K562 (cell line): ENCODE measurements around the gene PHLDB1. TPM values are rescaled to one million over a fixed set of nuclear protein-coding genes. Genes with fewer than 3 reads are reported as not detected.

Source experiments
- ATAC-seq: fragments of 200-7000 bp; cut with Tn5 transposase; 3 replicates; pipeline ENCODE4 v1.9.1; 2020; ENCODE audit warnings: moderate library complexity
- BruUV-seq: library from RNA; stranded (reverse); fragments of 400-500 nt; replicated peaks from 2 replicates; lab custom pipeline; 2021; lab: Mats Ljungman, UMichigan
- CTCF ChIA-PET: fragments of 300-600 bp; formaldehyde crosslinking; extraction: SDS; loops from one replicate; lab custom pipeline; 2021; ENCODE audit warnings: low intra/inter-chr PET ratio; lab: Yijun Ruan, JAX
- POLR2A ChIA-PET: fragments of 300-600, 350-650 bp; sonication (Branson Sonifier 250); formaldehyde crosslinking; extraction: SDS; loops from one replicate; lab custom pipeline; 2021; ENCODE audit warnings: antibody characterized with exemption, inconsistent platforms; lab: Yijun Ruan, JAX
- DNase-seq, 4 experiments: peaks; one replicate each; pipeline versions ENCODE4 v3.0.0 to v3.0.0-alpha.2; 2011 to 2018; ENCODE audit warnings: low spot score in 3 of 4, mixed read lengths in 3 of 4; ENCODE audit errors: extremely low read depth in 1 of 4
- FAIRE-seq: peaks from 2 replicates; lab custom pipeline; 2011; peaks lifted over from hg19 to GRCh38; lab: Jason Lieb, UNC
- H2AFZ ChIP-seq: 2 replicates; pipeline ENCODE4 v1.6.0; 2011; ENCODE audit warnings: low read depth, low read length, control low read depth, inconsistent platforms
- H3K27ac ChIP-seq: fragments of 200-600 bp; 3 replicates; pipeline ENCODE4 v1.8.0; 2011; ENCODE audit warnings: low read depth, mild to moderate bottlenecking, control low read depth, inconsistent platforms, low read length, moderate library complexity, mixed read lengths; ENCODE audit errors: extremely low read depth
- H3K27me3 ChIP-seq, 2 experiments: fragments of 300-600 bp in 1 of 2; 2 replicates in 1 of 2; 3 replicates in 1 of 2; pipeline versions ENCODE4 v1.6.0 to v1.8.0; 2011; ENCODE audit warnings: inconsistent platforms in 2 of 2, low read length in 2 of 2, mild to moderate bottlenecking in 1 of 2, mixed read lengths in 1 of 2, moderate library complexity in 1 of 2; ENCODE audit not compliant: control insufficient read depth in 2 of 2, insufficient read depth in 2 of 2
- H3K36me3 ChIP-seq: fragments of 300-600 bp; 3 replicates; pipeline ENCODE4 v1.8.0; 2011; ENCODE audit warnings: mild to moderate bottlenecking, low read length, inconsistent platforms; ENCODE audit not compliant: control insufficient read depth, insufficient read depth
- H3K4me1 ChIP-seq, 2 experiments: fragments of 200-600 bp in 1 of 2; replicated peaks in 1 of 2; 2 replicates in 1 of 2; 3 replicates in 1 of 2; pipeline versions ENCODE4 v1.5.1 to v1.8.0; 2011; ENCODE audit warnings: inconsistent platforms in 2 of 2, low read length in 2 of 2, mild to moderate bottlenecking in 1 of 2, mixed read lengths in 1 of 2, moderate library complexity in 1 of 2; ENCODE audit not compliant: control insufficient read depth in 2 of 2, insufficient read depth in 2 of 2
- H3K4me2 ChIP-seq: 2 replicates; pipeline ENCODE4 v1.6.1; 2011; ENCODE audit warnings: low read length, control low read depth, inconsistent platforms, mixed read lengths; ENCODE audit not compliant: insufficient read depth
- H3K4me3 ChIP-seq: fragments of 200-600 bp; sonication (generic), shearing (Covaris generic); 2 replicates; pipeline ENCODE4 v1.5.1; 2016; ENCODE audit warnings: control low read depth, inconsistent platforms
- H3K79me2 ChIP-seq: fragments of 200-600 bp; 3 replicates; pipeline ENCODE4 v1.8.0; 2011; ENCODE audit warnings: low read length, inconsistent platforms; ENCODE audit not compliant: control insufficient read depth, insufficient read depth
- H3K9ac ChIP-seq, 2 experiments: 2 replicates each; pipeline versions ENCODE4 v1.6.0 to v1.6.1; 2011; ENCODE audit warnings: low read depth in 2 of 2, low read length in 2 of 2, control low read depth in 1 of 2, inconsistent platforms in 1 of 2, mild to moderate bottlenecking in 1 of 2, mixed read lengths in 1 of 2; ENCODE audit not compliant: insufficient read depth in 1 of 2
- H3K9me1 ChIP-seq: one replicate; pipeline ENCODE4 v1.6.0; 2011; ENCODE audit warnings: inconsistent platforms, mild to moderate bottlenecking, low read length, moderate library complexity; ENCODE audit not compliant: control insufficient read depth, insufficient read depth
- H3K9me3 ChIP-seq: replicated peaks from 2 replicates; pipeline ENCODE4 v1.5.1; 2011; ENCODE audit warnings: low read depth, low read length, inconsistent platforms; ENCODE audit not compliant: control insufficient read depth, insufficient read depth
- H4K20me1 ChIP-seq: replicated peaks from 2 replicates; pipeline ENCODE4 v1.6.1; 2011; ENCODE audit warnings: low read length, inconsistent platforms, mixed read lengths; ENCODE audit not compliant: control insufficient read depth, insufficient read depth
- EHMT2 ChIP-seq: fragments of 450-650 bp; IDR thresholded peaks from 2 replicates; pipeline ENCODE4 v1.6.1; 2018; ENCODE audit warnings: antibody characterized with exemption
- WGBS: fragments of 100-300 bp; shearing (Covaris generic); methylation state at CpG from one replicate; pipeline ENCODE4 v1.1.6; 2016; ENCODE audit warnings: low coverage, mixed read lengths; ENCODE audit not compliant: insufficient coverage; ENCODE audit errors: missing lambda C conversion rate; 5-methylcytosine and 5-hydroxymethylcytosine counted together
- in situ Hi-C: fragments of 300-500 bp; cut with MboI; formaldehyde crosslinking; loops from 4 replicates; pipeline ENCODE4 v1.15.0; 2018; ENCODE audit warnings: inconsistent platforms, mixed read lengths
- intact Hi-C: fragments of 100-400 bp; cut with micrococcal nuclease; formaldehyde crosslinking; loops from 2 replicates; pipeline ENCODE4 v1.14.2; 2022
- polyA plus RNA-seq, 8 experiments: library from polyadenylated mRNA; depleted of rRNA in 4 of 8; stranded (reverse) in 5 of 8; unstranded in 3 of 8; fragments of >200 nt; fragmentation: Nextera tagmentation in 2 of 8; fragmentation: Illumina TruSeq in 1 of 8; extraction: Ambion mirVana in 2 of 8; extraction: Trizol in 1 of 8; gene quantifications; 2 replicates each; pipeline versions ENCODE4 v1.2.1 to v1.2.3, GENCODE V29; 2011 to 2014; ENCODE audit warnings: inconsistent platforms in 1 of 8, missing spikeins in 1 of 8
- total RNA-seq, 7 experiments: library from RNA; depleted of rRNA in 6 of 7; stranded (reverse); fragments of >200 nt in 6 of 7; fragmentation: Illumina TruSeq in 2 of 7; extraction: Trizol in 2 of 7; gene quantifications; 2 replicates each; pipeline versions ENCODE4 v1.2.1 to v1.2.3, GENCODE V29; 2011 to 2021; ENCODE audit warnings: low replicate concordance in 1 of 7
- TF ChIP-seq, protein P1 (sequence below), 3 experiments: IDR thresholded peaks in 2 of 3; conservative IDR thresholded peaks in 1 of 3; 2 replicates each; pipeline ENCODE4 v1.5.1; 2011 to 2012; ENCODE audit warnings: low read length in 3 of 3, mild to moderate bottlenecking in 3 of 3, control low read depth in 2 of 3, improper control_type of control experiment in 1 of 3, inconsistent platforms in 1 of 3, low read depth in 1 of 3, mixed read lengths in 1 of 3, moderate library complexity in 1 of 3; ENCODE audit not compliant: insufficient read depth in 2 of 3

The PHLDB1 gene
- total and polyA plus RNA-seq, 9 of the 15 experiments (the other 6 are each of a cell fraction or from before 2014, with no cell fraction given), result 2.0 to 28.7 (median 16.2) TPM

DNA sequence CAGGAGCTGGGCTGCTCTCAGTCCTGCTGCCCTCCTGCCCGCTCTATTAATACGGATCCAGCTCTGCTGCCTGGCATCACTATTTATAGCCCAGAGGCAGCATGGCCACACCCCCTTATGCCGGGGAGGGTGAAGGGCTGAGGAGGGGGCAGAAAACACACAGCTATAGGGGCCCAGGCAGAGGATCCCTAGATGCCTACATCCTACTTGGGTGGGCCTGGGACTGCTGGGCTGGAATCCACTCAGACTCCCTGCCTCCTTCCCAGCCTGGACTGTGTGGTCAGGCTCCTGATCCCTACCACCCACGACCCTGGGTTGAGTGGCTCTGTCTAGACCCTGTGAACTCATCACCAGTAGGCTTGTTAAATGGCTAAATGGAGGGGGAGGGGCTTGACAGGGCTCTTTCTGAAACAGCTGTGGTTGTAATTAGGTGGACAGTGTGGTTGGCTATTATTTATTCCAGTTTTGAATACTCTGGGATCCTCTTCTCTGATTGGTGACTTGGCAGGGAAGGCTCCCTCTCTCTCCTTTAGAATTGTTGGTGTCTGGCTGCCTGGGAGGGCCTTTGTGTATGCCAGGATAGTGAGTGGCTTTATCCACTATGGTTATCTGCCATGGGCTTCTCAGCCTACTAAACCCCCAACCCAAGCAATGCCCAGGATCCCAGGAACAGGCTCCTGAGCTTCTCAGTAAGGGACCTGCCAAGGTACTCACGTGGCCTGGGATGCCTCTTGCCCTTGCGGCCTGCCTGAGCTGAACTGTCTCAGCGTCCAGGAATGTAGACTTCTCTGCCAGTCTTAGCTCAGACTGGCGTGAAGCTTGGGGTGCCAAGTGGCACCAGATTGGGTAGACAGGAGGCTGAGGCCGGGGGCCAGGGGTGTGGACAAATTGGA, 15.2 kb downstream of the PHLDB1 start:
- H3K27ac ChIP-seq, result no peak overlapping the region
- intact Hi-C loops, result no loop called here

More for the DNA sequence above, 15.2 kb downstream of the PHLDB1 start:
- H3K9ac ChIP-seq, result peak overlapping the region in 1 of 2 experiments; percentile 94; a peak in 2 of 4 replicates
- 77% methylated on average over 9 of the region's 9 CpGs for WGBS
- no peak overlapping the region for H3K4me2 ChIP-seq
- H3K79me2 ChIP-seq, result peaks cover 13% of the 10 kb centered on the region
- no peak overlapping the region; the same call in 1 of the 2 replicates for H3K4me3 ChIP-seq
- in situ Hi-C loops, result no loop called here
- no peak for TF ChIP-seq EHMT2
- TF ChIP-seq, protein P1, sequence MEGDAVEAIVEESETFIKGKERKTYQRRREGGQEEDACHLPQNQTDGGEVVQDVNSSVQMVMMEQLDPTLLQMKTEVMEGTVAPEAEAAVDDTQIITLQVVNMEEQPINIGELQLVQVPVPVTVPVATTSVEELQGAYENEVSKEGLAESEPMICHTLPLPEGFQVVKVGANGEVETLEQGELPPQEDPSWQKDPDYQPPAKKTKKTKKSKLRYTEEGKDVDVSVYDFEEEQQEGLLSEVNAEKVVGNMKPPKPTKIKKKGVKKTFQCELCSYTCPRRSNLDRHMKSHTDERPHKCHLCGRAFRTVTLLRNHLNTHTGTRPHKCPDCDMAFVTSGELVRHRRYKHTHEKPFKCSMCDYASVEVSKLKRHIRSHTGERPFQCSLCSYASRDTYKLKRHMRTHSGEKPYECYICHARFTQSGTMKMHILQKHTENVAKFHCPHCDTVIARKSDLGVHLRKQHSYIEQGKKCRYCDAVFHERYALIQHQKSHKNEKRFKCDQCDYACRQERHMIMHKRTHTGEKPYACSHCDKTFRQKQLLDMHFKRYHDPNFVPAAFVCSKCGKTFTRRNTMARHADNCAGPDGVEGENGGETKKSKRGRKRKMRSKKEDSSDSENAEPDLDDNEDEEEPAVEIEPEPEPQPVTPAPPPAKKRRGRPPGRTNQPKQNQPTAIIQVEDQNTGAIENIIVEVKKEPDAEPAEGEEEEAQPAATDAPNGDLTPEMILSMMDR (IDR thresholded peaks at IDR 0.05 in 2 of 3, conservative IDR thresholded peaks at IDR 0.05 in 1 of 3; ENCODE audit: insufficient read depth in 2 of 3, low read depth in 1 of 3, low read length in 3 of 3), result 0 out of 6 replicates have a peak, but pooled peaks of 1 of the 3 experiments have one; percentile 1
- CTCF ChIA-PET, result no interaction called here
- no TSS peak for BruUV-seq
- peaks cover 21% of the 10 kb centered on the region for H3K36me3 ChIP-seq
- ATAC-seq (no peak), FAIRE-seq (no peak), DNase-seq (peak in 1 of 4 experiments; percentile 22)
- H3K27me3 ChIP-seq, result no peaks in the 10 kb centered on the region
- H2AFZ ChIP-seq, result no peak overlapping the region
- no peaks in the 10 kb centered on the region for H3K9me3 ChIP-seq
- H3K4me1 ChIP-seq, result peaks cover 28 to 46% of the 10 kb centered on the region in 2 experiments
- H4K20me1 ChIP-seq, result no peaks in the 10 kb centered on the region
- POLR2A ChIA-PET, result interaction anchor here (0.7 to 3.7 kb wide), 7 partner anchors 9 to 81 kb away, joined by 3 to 21 read pairs (median 4); partner anchors contain the start of gene PHLDB1
- no peaks in the 10 kb centered on the region for H3K9me1 ChIP-seq
